Measurements from ENCODE around the gene ZNF467.

The ZNF467 gene

GRCh38 chr7:149735779-149736477 lies 37.5 kb downstream of the ZNF467 start:
- H3K79me2 ChIP-seq (ENCODE audit: insufficient read depth, low read depth) = no peaks in the 10 kb centered on the region
- no peaks in the 10 kb centered on the region for H3K27me3 ChIP-seq (ENCODE audit: insufficient read depth, low read depth)
- no peak overlapping the region for H3K4me2 ChIP-seq
- no peaks in the 10 kb centered on the region for H4K20me1 ChIP-seq (ENCODE audit: insufficient read depth)
- no peak overlapping the region for H3K27ac ChIP-seq
- no peaks in the 10 kb centered on the region for H3K36me3 ChIP-seq (ENCODE audit: insufficient read depth)
- no peak for TF ChIP-seq CTCF (conservative IDR thresholded peaks at IDR 0.05; ENCODE audit: low read depth, low read length)
- H3K4me3 ChIP-seq (IDR thresholded peaks at IDR 0.05; ENCODE audit: insufficient read depth, low read depth, low read length) = no peak overlapping the region
- no peak overlapping the region for H3K9ac ChIP-seq
- H2AFZ ChIP-seq (ENCODE audit: low read depth) = no peak overlapping the region
- H3K4me1 ChIP-seq (ENCODE audit: low read depth, poor library complexity, severe bottlenecking) = no peaks in the 10 kb centered on the region

- TF ChIP-seq CTCF (conservative IDR thresholded peaks at IDR 0.05; ENCODE audit: low read depth, low read length) = no peak
- Histone ChIP-seq H3K9ac (no peak overlapping the region), H3K27ac (no peak overlapping the region), H4K20me1 (ENCODE audit: insufficient read depth) (no peaks in the 10 kb centered on the region), H3K79me2 (ENCODE audit: insufficient read depth, low read depth) (no peaks in the 10 kb centered on the region), H3K36me3 (ENCODE audit: insufficient read depth) (no peaks in the 10 kb centered on the region), H3K27me3 (ENCODE audit: insufficient read depth, low read depth) (no peaks in the 10 kb centered on the region), H3K4me2 (no peak overlapping the region), H3K4me1 (ENCODE audit: low read depth, poor library complexity, severe bottlenecking) (no peaks in the 10 kb centered on the region), H3K4me3 (IDR thresholded peaks at IDR 0.05; ENCODE audit: insufficient read depth, low read depth, low read length) (no peak overlapping the region), H2AFZ (ENCODE audit: low read depth) (no peak overlapping the region)
These were observed 38.2 kb downstream of the ZNF467 start for GRCh38 chr7:149735181-149735602.

GRCh38 chr7:149734791-149735075 lies 38.7 kb downstream of the ZNF467 start:
- no peak overlapping the region for H3K27ac ChIP-seq

GRCh38 chr7:149733924-149734790 lies 39.2 kb downstream of the ZNF467 start:
- Histone ChIP-seq H3K9ac (no peak overlapping the region), H3K36me3 (ENCODE audit: insufficient read depth) (no peaks in the 10 kb centered on the region)

More at GRCh38 chr7:149734791-149735075, 38.7 kb downstream of the ZNF467 start:
- Histone ChIP-seq H3K9ac (no peak overlapping the region), H3K27me3 (ENCODE audit: insufficient read depth, low read depth) (no peaks in the 10 kb centered on the region), H4K20me1 (ENCODE audit: insufficient read depth) (no peaks in the 10 kb centered on the region), H2AFZ (ENCODE audit: low read depth) (no peak overlapping the region), H3K79me2 (ENCODE audit: insufficient read depth, low read depth) (no peaks in the 10 kb centered on the region), H3K4me2 (no peak overlapping the region), H3K36me3 (ENCODE audit: insufficient read depth) (no peaks in the 10 kb centered on the region), H3K4me3 (IDR thresholded peaks at IDR 0.05; ENCODE audit: insufficient read depth, low read depth, low read length) (no peak overlapping the region), H3K4me1 (ENCODE audit: low read depth, poor library complexity, severe bottlenecking) (no peaks in the 10 kb centered on the region)
- TF ChIP-seq CTCF (conservative IDR thresholded peaks at IDR 0.05; ENCODE audit: low read depth, low read length) = no peak

More at GRCh38 chr7:149733924-149734790, 39.2 kb downstream of the ZNF467 start:
- Histone ChIP-seq H3K4me3 (IDR thresholded peaks at IDR 0.05; ENCODE audit: insufficient read depth, low read depth, low read length) (no peak overlapping the region), H3K27me3 (ENCODE audit: insufficient read depth, low read depth) (no peaks in the 10 kb centered on the region), H2AFZ (ENCODE audit: low read depth) (no peak overlapping the region), H3K79me2 (ENCODE audit: insufficient read depth, low read depth) (no peaks in the 10 kb centered on the region), H3K27ac (no peak overlapping the region), H3K4me1 (ENCODE audit: low read depth, poor library complexity, severe bottlenecking) (no peaks in the 10 kb centered on the region), H3K4me2 (no peak overlapping the region), H4K20me1 (ENCODE audit: insufficient read depth) (no peaks in the 10 kb centered on the region)
- no peak for TF ChIP-seq CTCF (conservative IDR thresholded peaks at IDR 0.05; ENCODE audit: low read depth, low read length)
